ENCODE results near the gene PPP1R1A.

DNA sequence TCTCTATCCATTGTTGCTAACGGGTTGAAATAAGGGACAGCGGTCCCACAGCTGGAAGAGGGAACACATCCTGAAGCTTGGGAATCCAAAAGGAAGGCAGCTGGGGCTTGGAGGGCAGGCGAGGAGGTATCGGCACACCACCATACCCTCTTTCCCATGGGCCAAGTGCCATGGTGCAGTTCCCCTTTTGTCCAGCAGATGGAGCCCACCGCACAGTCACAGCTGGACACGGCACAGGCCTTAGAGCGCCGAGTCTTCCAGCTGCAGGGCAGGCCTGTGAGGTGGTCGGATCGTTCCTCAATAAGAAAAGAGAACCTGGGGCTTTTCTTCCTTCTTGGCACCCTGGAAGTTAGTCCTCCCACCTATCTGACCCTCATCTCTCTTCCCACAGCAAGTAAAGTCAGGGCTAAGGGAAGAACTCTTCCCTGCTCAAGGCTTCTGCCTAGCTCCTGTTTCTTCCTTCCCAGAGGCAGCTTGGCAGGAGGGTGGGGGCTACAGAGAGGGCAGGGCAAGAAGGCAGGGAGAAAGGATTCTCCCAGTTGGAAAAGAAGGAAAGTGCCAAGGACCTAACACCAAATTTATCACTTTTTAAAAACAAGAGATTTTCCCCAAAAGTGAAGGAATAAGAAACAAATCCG is 8.6 kb downstream of the PPP1R1A start:
- no peak for TF ChIP-seq EZH2phosphoT487 (IDR thresholded peaks at IDR 0.05; ENCODE audit: borderline replicate concordance)
- TF ChIP-seq, protein P1, sequence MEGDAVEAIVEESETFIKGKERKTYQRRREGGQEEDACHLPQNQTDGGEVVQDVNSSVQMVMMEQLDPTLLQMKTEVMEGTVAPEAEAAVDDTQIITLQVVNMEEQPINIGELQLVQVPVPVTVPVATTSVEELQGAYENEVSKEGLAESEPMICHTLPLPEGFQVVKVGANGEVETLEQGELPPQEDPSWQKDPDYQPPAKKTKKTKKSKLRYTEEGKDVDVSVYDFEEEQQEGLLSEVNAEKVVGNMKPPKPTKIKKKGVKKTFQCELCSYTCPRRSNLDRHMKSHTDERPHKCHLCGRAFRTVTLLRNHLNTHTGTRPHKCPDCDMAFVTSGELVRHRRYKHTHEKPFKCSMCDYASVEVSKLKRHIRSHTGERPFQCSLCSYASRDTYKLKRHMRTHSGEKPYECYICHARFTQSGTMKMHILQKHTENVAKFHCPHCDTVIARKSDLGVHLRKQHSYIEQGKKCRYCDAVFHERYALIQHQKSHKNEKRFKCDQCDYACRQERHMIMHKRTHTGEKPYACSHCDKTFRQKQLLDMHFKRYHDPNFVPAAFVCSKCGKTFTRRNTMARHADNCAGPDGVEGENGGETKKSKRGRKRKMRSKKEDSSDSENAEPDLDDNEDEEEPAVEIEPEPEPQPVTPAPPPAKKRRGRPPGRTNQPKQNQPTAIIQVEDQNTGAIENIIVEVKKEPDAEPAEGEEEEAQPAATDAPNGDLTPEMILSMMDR (conservative IDR thresholded peaks at IDR 0.05; ENCODE audit: low read length): peak; percentile 98
